DND-41 (cell line): ENCODE data around the gene NPRL2.
A peak's percentile ranks its signal among the peaks of the same experiment; 100 is the strongest.

Experiments
- ATAC-seq: fragments of 200-7000 bp; cut with Tn5 transposase; 3 replicates; pipeline ENCODE4 v1.9.1; 2021; ENCODE audit warnings: low read depth; ENCODE audit not compliant: insufficient read depth
- DNase-seq: peaks from one replicate; pipeline ENCODE4 v3.0.0-alpha.2; 2020
- H2AFZ ChIP-seq: 2 replicates; pipeline ENCODE4 v1.6.0; 2012; ENCODE audit warnings: low read depth, low read length
- H3K27ac ChIP-seq: 2 replicates; pipeline ENCODE4 v1.5.1; 2012; ENCODE audit warnings: low read length, inconsistent platforms
- H3K27me3 ChIP-seq: fragments of 200-600 bp; sonication (generic); 2 replicates; pipeline ENCODE4 v1.6.0; 2012; ENCODE audit warnings: low read length, mild to moderate bottlenecking, inconsistent platforms; ENCODE audit not compliant: insufficient read depth, poor library complexity
- H3K36me3 ChIP-seq: 2 replicates; pipeline ENCODE4 v1.5.1; 2012; ENCODE audit warnings: low read length, inconsistent platforms; ENCODE audit not compliant: insufficient read depth
- H3K4me1 ChIP-seq: 2 replicates; pipeline ENCODE4 v1.5.1; 2012; ENCODE audit warnings: mild to moderate bottlenecking, low read length; ENCODE audit not compliant: insufficient read depth
- H3K4me2 ChIP-seq: 2 replicates; pipeline ENCODE4 v1.6.0; 2012; ENCODE audit warnings: mild to moderate bottlenecking, moderate library complexity, low read length, inconsistent platforms; ENCODE audit not compliant: insufficient read depth
- H3K4me3 ChIP-seq, 2 experiments: fragments of 200-600 bp in 1 of 2; shearing (Covaris generic) in 1 of 2; 2 replicates each; pipeline ENCODE4 v1.5.1; 2012 to 2016; ENCODE audit warnings: inconsistent platforms in 2 of 2, low read length in 2 of 2, mild to moderate bottlenecking in 2 of 2, low read depth in 1 of 2, moderate library complexity in 1 of 2
- H3K79me2 ChIP-seq: 2 replicates; pipeline ENCODE4 v1.6.0; 2012; ENCODE audit warnings: low read length, inconsistent platforms; ENCODE audit not compliant: insufficient read depth
- H3K9ac ChIP-seq: 2 replicates; pipeline ENCODE4 v1.6.0; 2012; ENCODE audit warnings: low read depth, mild to moderate bottlenecking, inconsistent platforms, low read length, moderate library complexity
- H3K9me3 ChIP-seq: 2 replicates; pipeline ENCODE4 v1.5.1; 2012; ENCODE audit warnings: low read length, moderate library complexity, mild to moderate bottlenecking, inconsistent platforms; ENCODE audit not compliant: insufficient read depth, severe bottlenecking
- H4K20me1 ChIP-seq: 2 replicates; pipeline ENCODE4 v1.6.0; 2012; ENCODE audit warnings: low read length; ENCODE audit not compliant: insufficient read depth
- EZH2 ChIP-seq: IDR thresholded peaks from 3 replicates; pipeline ENCODE4 v1.6.1; 2012; ENCODE audit warnings: borderline replicate concordance, low read depth, mild to moderate bottlenecking, moderate library complexity, low read length, inconsistent platforms; ENCODE audit not compliant: severe bottlenecking
- TF ChIP-seq, protein P1 (sequence below): IDR thresholded peaks from 2 replicates; pipeline ENCODE4 v1.5.1; 2012; ENCODE audit warnings: borderline replicate concordance, low read length, moderate library complexity, mild to moderate bottlenecking; ENCODE audit not compliant: poor library complexity, severe bottlenecking; ENCODE audit errors: extremely low read depth

NPRL2 gene

DNA sequence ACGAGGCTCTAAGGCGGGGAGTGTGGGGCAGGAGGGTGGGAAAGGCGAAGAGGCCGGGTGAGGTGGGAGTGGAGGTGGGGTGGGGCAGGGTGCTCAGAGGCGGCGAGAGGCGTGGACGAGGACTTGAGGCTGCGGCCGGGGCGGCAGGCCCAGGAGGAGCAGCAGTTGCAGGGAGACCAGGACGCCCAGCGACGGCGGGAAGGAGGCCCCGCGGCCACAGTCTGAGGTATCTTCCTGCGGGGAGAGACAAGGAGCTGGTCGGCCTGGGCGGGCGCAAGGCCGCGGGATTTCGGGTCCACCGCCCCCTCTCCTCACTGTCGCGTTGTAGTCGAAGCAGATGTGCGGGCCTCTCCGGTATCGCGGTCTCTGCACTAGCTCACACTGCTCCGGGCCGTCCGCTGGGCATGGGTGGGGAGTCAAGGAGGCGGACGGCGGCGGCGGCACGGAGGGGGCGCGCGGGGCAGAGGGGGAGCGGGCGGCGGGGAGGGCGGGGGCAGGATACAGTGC lies 14.1 kb upstream of the NPRL2 start:
- H3K27ac ChIP-seq = no peak overlapping the region
- H3K9me3 ChIP-seq = no peaks in the 10 kb centered on the region
- 0 out of 2 replicates have a peak, but pooled peaks cover 4% of the 10 kb centered on the region for H4K20me1 ChIP-seq
- no peak overlapping the region for H3K9ac ChIP-seq
- H2AFZ ChIP-seq = no peak overlapping the region
- DNase-seq (no peak), ATAC-seq (no peak)
- H3K4me2 ChIP-seq = no peak overlapping the region
- H3K4me1 ChIP-seq = peaks cover 13% of the 10 kb centered on the region
- no peak for TF ChIP-seq EZH2
- TF ChIP-seq, protein P1, sequence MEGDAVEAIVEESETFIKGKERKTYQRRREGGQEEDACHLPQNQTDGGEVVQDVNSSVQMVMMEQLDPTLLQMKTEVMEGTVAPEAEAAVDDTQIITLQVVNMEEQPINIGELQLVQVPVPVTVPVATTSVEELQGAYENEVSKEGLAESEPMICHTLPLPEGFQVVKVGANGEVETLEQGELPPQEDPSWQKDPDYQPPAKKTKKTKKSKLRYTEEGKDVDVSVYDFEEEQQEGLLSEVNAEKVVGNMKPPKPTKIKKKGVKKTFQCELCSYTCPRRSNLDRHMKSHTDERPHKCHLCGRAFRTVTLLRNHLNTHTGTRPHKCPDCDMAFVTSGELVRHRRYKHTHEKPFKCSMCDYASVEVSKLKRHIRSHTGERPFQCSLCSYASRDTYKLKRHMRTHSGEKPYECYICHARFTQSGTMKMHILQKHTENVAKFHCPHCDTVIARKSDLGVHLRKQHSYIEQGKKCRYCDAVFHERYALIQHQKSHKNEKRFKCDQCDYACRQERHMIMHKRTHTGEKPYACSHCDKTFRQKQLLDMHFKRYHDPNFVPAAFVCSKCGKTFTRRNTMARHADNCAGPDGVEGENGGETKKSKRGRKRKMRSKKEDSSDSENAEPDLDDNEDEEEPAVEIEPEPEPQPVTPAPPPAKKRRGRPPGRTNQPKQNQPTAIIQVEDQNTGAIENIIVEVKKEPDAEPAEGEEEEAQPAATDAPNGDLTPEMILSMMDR = no peak
- no peak overlapping the region for H3K4me3 ChIP-seq
- no peaks in the 10 kb centered on the region for H3K27me3 ChIP-seq
- no peaks in the 10 kb centered on the region for H3K36me3 ChIP-seq
- no peaks in the 10 kb centered on the region for H3K79me2 ChIP-seq

DNA sequence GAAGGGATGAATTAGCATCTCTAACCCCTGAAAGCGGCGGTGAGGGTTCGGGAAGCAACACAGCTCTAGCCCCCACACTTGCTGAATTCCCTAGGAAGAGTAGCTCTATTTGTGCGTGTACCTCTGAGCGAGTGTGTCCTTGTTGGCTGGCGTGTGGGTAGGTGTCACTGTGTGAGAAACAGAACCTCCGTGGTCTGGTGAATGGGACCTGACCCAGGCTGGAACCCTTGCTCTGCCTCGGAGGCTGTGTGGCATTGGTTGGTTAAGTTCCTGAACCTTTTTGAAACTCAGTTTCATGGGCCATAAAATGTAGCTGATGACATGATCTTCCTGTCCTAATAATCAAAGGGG lies 9.2 kb upstream of the NPRL2 start:
- H3K36me3 ChIP-seq = peaks cover 41% of the 10 kb centered on the region
- H3K9me3 ChIP-seq = no peaks in the 10 kb centered on the region
- peak overlapping the region in 1 of 2 experiments; percentile 67; a peak in 2 of 4 replicates for H3K4me3 ChIP-seq
- peak overlapping the region; percentile 70 for H3K9ac ChIP-seq
- peak overlapping the region; percentile 98 for H3K4me2 ChIP-seq
- peaks cover 45% of the 10 kb centered on the region for H3K79me2 ChIP-seq
- H4K20me1 ChIP-seq = peaks cover 39% of the 10 kb centered on the region
- no peak for TF ChIP-seq EZH2
- TF ChIP-seq, protein P1 = no peak
- ATAC-seq (no peak), DNase-seq (no peak)
- H2AFZ ChIP-seq = peak overlapping the region; percentile 98
- H3K4me1 ChIP-seq = peaks cover 44% of the 10 kb centered on the region
- H3K27me3 ChIP-seq = no peaks in the 10 kb centered on the region
- peak overlapping the region; percentile 67 for H3K27ac ChIP-seq

DNA sequence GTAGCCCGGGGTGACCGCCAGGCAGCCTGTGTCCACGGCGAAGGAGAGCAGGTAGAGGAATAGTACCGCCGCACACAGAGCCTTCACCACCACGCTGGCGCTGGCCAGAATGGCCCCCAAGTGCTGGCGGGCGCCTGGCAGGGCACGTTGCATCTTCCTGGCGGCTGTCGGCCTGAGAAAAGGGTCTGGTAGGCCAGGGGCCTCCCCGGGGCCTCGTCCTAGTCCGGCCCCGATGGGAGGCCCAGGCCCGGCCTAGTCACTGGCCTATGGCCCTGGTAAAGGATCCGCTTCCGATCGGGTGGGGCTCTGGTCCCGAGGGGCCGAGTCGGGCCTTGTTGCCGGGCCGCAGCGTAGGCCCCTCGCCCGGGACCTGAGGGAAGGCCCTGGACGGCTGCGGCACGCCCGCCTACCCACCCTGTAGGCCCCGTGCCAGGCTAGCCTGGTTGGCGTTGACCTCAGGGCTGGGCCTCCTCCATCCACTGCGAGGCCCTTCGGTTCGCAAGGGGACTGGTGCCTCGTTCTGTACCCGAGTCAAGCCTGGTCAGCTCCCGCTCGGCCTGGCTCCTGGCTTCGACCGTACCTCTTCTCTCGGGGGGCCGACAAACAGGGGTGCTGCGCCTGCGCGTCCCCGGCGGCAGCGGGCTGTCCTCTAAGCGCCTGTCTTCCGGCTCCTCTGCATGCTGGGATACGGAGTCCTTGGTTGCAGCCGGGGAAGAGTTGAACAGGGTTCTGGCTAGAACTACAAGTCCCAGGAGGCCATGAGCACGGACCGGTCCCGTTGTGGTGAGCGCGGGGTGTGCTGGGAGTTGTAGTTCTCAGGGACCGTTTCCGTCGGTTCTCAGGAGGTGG lies 8.6 kb upstream of the NPRL2 start, which contains the start of gene TMEM115:
Gene TMEM115, minus strand, starts transcription at position 611 of the 849 bp plus-strand sequence. Its CDS starts 458 bp downstream, at position 153.
- peak; percentile 100 for ATAC-seq
- DNase-seq = peak; percentile 98
- peak within 1 kb of the TSS; percentile 64 to 67; a peak in 3 of 4 replicates for H3K4me3 ChIP-seq
- H3K4me2 ChIP-seq = peak within 1 kb of the TSS; percentile 98
- peaks cover 47% of the 10 kb centered on the region for H3K36me3 ChIP-seq
- no peaks in the 10 kb centered on the region for H3K27me3 ChIP-seq
- H3K9me3 ChIP-seq = no peaks in the 10 kb centered on the region
- H3K79me2 ChIP-seq = peaks cover 50% of the 10 kb centered on the region
- peak within 1 kb of the TSS; percentile 67 for H3K27ac ChIP-seq
- TF ChIP-seq EZH2 = no peak
- TF ChIP-seq, protein P1 = no peak
- H4K20me1 ChIP-seq = peaks cover 39% of the 10 kb centered on the region
- H2AFZ ChIP-seq = peak within 1 kb of the TSS; percentile 98
- H3K9ac ChIP-seq = peak within 1 kb of the TSS; percentile 70
- H3K4me1 ChIP-seq = peaks cover 44% of the 10 kb centered on the region
